Hippocampal formation (tissue), 2 donors: ENCODE measurements around the gene MYO15A.
A peak's percentile ranks its signal among the peaks of the same experiment; 100 is the strongest.

ENCODE experiments used
- DNase-seq, 2 donors: peaks; one replicate each; lab custom pipeline; 2025; lab: John Stamatoyannopoulos, UW

The MYO15A gene

DNA sequence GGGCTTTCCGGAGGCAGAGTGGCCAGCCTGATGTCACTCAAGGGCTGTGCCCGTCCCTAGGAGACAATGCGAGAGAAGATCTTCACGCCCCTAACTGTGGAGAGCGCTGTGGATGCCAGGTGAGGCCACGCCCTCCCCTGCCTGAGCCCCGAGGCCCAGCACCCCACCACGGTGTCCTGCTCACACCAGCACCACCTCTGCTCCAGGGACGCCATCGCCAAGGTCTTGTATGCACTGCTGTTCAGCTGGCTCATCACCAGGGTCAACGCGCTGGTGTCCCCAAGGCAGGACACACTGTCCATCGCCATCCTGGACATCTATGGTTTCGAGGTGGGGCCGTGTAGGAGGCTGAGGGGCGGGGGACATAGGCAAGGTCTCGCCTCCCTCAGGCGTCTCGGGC is 27.8 kb downstream of the MYO15A start:
- DNase-seq: no peak

DNA sequence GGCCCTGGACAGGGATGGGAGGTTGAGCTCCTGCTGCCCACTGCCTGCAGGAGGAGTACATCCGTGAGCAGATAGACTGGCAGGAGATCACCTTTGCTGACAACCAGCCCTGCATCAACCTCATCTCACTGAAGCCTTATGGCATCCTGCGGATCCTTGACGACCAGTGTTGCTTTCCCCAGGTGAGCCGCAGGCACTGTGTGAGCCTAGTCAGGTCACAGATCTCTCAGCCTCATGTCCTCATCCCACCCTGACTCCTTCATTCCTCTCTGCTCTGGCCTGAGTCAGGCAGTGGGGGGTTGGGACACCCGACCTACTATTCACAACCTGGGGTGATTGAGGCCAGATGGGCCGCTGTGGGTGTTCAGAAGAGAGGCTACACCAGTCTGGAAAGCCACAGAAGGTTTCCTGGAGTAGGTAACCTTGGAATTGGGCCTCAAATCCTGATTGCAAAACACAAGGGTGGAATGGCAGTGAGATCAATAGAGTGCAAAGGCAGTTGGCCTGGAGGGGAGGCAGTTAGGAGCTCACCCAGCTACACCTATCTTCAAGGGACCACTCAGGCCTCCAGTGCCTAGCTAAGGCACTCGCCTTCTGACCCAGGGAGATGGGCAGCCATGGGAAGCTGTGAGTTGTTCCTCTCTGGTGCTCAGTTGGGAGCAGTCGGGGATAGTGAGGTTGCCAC is 29.7 kb downstream of the MYO15A start:
- no peak for DNase-seq

DNA sequence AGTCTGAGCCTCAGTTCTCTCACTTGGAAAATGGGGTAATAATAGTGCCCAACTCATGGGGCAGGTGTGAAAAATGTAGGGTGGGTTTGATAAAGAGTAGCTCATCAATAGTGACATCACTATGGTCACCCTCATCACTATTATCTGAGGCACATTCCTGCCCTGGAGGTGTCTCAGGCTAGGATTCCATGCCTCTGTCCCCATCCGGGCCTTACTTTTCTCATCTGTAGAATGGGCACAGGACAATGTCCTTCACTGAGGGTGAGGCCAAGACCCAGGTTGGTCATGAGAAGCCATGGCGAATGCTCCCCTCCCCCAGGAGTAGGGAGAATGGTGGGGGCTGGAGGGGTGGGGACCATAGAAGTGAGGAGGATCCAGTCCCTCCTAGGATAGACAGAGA is 30.5 kb downstream of the MYO15A start:
- no peak for DNase-seq

DNA sequence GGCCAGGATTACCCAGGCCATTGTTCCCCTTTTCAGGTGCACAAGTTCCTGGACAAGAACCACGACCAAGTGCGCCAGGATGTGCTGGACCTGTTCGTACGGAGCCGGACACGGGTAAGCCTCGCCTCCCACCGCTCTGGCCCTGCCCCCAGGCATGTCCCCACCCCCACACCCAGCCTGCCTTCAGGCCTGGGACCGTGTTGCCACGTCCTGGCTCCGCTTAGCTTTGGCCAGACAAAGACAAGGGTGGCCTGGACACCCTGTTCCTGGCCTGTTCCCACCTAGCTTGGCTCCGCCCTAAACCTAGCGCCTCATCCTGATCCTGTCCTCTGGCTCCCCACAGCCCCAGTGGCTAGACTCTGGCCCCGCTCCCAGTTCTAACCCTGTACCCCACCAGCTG is 30.9 kb downstream of the MYO15A start:
- DNase-seq: no peak

DNA sequence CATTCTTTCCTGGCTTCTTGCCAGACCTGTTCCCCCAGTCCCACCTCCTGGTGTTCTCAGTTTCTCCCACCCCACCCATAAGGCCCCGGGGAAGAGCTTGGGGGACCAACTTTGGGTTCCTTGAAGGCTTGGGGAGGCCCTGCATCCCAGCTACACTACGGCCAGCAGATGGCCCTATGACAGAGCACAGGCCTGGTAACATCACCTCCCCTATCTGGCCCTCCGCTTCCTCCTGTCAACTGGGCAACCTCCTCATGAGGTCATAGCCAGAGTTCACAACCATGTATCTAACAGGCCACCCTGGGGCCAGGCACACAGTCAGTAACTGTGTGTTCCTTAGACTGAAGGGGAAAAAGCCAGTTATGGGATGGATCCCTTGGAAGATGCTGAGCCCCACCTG is 31.4 kb downstream of the MYO15A start:
- no peak for DNase-seq

DNA sequence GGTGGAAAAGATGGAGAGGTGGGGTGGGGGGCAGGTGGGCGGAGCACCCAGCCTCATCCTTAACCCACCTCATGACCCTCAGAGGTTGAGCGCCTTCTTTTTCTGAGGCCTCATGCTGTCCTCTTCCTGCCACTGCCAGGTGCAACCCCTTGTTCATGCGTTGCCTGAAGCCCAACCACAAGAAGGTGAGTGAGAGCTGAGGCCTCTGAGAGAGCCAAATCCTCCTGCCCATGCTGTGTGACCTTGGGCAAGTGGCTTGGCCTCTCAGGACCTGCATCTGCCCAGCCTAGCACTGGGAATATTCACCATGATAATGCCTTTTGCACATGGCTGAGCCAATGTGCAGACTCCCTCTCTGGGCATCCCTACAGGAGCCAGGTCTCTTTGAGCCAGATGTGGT is 32.1 kb downstream of the MYO15A start:
- DNase-seq: no peak

DNA sequence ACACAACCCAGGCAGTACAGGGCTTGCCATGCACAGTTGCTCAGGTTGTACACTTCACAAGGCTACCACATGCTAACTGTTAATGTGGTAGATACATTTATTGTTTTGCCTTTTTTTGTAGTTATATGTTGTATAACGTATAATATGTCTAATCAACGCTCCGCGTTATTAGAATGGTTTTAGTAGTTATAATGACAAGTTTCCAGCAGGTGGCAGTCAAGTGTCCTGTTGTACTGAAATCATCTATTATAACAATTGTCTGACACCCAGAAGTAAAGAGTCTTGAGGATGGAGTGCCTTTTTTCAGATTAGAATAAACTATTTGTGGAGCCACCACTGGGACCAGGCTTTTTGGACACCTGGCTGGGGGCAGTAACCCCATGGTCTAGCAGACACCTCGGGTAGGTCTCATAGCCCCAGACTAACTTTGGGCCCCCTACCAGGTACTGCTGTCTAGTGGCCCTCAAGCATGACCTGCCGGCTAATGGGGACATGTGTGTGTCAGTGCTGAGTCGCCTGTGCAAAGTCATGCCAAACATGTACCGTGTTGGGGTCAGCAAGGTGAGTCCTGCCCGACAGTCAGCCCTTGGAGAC is 32.8 kb downstream of the MYO15A start:
- DNase-seq: peak in 1 of 2 donors; percentile 59

DNA sequence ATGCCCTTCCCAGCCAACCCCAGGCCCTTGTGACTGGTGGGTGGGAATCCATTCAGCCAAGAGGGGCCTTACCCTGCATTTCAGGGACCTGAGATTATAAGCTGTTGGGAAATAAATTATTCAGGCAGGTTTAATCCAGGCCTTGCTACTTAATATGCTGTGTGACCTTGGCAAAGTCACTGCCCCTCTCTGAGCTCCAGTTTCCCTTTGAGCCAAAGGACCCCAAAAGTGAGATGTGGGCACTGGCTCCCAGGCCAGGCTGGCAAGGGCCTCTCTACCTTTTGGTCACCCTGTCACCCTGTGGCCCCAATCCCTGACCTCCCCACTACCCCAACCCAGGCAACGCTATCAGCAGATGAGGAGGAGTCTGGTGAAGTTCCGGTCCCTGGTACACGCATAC is 33.9 kb downstream of the MYO15A start:
- no peak for DNase-seq

DNA sequence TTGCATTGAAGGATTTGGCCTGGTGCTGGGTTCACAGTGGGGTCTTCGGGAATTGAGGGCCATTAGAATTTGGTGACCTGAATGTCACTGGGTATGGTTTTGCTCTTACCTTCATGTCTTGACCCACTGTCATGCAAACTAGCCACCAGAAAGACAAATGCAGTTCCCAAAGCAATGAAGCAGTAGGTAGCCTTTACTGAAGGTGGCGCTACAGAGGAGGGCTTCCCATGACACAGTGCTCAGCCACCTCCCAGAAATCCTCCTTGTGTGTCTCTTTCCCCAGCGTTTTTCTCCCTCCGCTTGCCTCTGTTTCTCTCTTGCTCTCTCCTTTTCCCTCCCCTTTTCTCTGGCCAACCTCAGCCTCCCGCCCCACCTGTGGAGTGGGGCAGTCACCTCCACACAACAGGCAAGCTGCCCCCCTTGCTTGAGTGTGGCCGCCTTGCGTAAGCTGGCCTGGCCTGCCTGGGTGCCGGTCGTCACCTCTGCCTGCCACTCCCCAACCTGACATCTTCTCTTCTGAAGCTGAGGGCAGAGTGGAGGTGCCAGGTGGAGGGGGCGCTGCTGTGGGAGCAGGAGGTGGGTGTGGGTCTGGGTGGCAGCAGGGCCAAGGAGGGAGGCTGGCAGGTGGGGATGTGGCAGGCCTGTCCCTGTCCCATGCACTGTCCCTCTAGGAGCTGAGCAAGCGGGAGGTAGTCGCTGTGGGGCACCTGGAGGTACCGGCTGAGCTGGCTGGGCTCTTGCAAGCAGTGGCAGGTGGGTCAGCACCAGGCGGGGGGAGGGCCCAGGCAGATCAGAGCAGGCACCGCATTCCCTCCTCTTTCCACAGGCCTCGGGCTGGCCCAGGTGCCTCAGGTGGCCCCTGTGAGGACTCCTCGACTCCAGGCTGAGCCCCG is 34.7 kb downstream of the MYO15A start:
- DNase-seq: no peak

DNA sequence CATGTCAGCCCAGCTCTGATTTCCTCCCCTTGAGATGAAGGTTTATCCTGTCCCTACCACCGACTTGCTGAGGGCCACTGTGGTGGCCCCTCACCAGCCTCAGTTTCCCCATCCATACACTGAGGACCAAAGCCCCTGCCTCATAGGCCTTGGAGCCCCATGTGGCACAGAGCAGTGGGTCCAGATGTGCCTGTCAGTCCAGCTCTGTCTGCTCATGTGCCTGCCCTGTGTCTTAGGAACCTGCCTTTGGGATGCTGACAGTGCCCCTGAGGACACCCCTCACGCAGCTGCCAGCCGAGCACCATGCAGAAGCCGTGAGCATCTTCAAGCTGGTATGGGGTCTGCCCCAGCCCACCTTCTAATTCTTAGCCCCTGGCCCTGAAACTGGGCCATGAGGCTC is 35.7 kb downstream of the MYO15A start:
- no peak for DNase-seq

DNA sequence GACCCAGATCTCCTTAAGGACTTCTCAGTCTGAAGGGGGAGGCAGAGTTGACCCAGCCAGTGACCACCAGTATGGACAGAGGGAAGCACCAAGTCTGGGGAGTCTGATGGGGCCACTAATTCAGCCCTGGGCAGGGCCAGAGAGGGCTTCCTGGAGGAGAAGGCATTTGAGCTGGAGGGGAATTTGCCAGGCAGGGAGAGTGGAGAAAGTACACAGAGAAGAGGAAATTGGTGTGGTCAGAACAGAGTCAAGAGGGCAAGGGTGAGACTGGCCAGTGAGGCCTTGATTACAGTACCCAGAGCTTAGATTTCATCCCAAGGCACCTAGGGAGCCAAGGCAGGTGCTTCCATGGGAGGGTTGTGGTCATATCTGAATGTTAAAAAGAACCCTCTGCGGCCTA is 36.3 kb downstream of the MYO15A start:
- DNase-seq: no peak

DNA sequence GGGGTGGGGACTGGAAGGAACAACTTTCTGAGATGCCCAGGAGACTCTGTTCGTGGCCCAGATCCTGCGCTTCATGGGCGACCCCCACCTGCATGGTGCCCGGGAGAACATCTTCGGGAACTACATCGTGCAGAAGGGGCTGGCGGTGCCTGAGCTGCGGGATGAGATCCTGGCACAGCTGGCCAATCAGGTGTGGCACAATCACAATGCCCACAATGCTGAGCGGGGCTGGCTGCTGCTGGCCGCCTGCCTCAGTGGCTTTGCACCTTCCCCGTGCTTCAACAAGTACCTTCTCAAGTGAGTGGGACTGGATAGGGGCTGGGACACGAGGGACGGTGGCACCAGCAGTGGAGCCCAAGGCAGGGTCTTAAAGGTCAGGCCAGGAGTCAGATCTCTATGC is 37.3 kb downstream of the MYO15A start:
- DNase-seq: no peak

DNA sequence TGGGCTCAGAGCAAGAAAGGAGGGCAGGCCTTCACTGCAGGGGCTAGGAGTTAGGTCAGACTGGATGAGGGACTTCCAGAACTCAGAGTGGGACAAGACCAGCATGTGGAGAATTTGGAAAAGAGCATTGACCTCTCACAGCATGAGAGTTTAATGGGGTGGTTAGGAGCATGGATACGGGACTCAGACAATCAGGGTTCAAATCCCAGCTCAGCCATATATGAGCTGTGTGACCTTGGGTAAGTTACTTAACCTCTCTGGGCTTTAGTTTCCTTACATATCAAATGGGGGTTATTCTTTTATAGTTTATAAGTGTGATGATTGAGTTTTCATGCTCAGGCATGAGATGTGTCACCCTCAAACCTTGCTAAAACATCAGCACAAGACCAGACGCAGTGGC is 37.7 kb downstream of the MYO15A start:
- no peak for DNase-seq

DNA sequence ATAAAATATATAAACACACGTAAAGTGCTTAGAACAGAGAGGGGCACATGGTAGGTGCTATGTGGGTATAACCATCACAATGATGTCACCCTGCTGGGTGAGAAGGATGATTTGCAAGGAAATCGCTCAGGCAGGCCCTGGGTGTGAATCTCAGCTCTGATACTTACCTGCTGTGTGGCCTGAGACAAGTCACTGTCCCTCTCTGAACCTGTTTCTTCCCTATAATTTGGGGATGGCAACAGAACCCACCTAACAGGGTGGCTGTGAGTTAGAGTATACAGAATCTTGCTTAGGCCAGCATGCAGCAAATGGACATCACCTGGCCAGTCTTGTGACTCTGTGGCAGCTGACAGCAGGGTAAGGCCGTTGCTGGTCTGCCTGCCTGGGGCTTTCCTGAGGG is 38.4 kb downstream of the MYO15A start:
- DNase-seq: no peak

DNA sequence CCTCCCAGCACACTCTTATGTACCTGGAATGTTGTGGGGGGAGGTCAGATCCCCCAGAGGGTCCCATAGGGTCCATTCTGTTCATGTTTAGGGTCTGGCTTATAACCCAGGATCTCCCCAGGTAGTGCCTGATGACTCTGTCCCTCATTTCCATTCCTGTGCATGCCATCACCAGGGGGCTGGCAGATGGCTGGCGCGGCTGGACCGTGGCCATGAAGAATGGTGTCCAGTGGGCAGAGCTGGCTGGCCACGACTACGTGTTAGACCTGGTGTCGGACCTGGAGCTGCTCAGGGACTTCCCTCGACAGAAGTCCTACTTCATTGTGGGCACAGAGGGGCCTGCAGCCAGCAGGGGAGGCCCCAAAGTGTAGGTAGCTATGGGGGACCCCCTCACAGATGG is 40.0 kb downstream of the MYO15A start:
- no peak for DNase-seq

DNA sequence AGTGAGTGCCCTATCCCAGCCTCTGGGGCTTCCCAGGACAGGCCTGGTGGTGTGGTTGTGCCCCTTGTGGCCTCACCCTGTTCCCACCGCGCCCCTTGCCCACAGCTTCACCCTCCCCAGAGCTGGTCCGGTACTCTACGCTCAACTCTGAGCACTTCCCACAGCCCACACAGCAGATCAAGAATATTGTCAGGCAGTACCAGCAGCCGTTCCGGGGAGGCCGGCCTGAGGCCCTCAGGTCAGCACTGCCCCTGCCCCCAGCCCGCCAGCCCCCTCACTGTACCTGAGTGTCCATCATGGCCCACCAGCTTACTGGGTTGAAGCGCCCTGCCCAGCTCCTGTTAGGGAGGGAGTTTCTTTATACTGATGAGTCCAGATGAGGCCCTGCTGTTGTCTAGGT is 42.7 kb downstream of the MYO15A start:
- DNase-seq: no peak

DNA sequence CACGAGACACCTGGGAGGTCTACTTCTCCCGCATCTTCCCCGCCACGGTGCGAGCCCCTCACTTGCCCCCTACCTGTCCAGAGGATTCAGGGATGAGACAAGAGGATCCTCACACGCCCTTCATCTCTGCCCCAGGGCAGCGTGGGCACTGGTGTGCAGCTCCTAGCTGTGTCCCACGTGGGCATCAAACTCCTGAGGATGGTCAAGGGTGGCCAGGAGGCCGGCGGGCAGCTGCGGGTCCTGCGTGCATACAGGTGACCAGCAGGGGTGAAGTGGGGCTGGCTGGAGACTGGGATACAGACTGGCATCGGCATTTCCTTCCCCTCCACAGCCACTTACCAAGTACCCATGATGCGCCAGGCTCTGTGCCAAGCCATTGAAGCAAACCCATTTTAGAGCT is 46.6 kb downstream of the MYO15A start:
- no peak for DNase-seq

DNA sequence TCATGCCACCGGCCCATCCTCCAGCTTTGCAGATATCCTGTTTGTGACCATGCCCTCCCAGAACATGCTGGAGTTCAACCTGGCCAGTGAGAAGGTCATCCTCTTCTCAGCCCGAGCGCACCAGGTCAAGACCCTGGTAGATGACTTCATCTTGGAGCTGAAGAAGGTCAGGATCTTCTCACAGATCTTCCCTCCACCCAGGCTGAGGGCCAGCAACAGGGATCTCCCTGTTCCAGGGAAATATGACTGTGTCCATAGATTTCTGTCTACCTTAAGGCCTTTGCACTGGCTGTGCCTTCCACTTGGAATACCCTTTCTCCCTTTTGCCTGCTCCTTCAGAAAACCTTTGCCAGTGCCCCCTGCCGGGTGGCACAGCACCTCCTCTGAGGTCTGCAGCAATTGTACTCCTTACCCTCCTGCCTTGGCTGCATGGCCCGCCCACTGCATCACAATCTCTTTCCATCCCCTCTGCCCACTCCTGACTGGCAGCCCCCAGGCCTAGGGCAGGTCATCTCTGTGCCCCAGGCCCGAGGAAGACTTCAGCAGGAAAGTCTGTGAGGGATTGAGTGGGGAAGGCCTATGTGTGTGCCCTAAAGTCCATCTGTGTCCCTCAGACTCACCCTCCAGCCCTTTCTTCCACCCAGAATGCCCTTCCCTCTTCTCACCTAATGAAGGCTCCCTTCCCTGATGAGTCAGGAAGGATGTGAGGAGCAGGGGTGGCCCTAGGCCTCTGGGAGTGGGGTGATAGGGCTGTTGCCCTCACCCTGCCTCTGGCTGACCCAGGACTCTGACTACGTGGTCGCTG is 47.8 kb downstream of the MYO15A start:
- DNase-seq: no peak

DNA sequence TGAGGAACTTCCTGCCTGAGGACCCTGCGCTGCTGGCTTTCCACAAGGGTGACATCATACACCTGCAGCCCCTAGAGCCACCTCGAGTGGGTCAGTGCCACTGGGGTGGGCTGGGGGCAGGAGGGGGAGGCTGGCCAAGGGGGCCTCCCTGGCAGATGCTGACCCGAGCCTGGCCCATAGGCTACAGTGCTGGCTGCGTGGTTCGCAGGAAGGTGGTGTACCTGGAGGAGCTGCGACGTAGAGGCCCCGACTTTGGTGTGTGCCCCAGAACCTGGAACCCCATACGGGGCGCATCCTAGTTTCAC is 48.4 kb downstream of the MYO15A start:
- no peak for DNase-seq

DNA sequence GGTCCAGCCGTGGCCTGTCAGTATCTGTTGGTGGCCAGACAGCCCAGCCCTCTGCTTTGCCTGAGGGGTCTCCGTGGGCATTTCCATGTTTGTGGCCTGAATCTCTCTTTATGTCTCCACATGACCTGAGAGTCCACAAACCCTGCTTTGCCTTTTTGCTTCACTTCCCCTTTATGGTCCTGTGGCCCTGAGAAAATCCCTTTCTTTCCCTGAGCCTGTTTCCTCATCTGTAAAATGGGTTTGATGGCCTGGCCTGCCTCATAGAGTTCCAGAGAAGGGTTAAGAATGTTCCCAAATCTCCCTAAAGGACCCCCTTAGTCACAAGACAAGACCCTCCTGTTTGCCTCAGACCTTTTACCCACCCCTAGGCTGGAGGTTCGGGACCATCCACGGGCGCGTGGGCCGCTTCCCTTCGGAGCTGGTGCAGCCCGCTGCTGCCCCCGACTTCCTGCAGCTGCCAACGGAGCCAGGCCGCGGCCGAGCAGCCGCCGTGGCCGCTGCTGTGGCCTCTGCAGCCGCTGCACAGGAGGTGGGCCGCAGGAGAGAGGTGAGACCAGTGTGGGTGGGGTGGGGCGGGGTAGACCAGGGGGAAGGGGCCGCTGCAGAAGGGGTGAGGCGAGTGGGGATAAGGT is 48.9 kb downstream of the MYO15A start:
- DNase-seq: no peak

DNA sequence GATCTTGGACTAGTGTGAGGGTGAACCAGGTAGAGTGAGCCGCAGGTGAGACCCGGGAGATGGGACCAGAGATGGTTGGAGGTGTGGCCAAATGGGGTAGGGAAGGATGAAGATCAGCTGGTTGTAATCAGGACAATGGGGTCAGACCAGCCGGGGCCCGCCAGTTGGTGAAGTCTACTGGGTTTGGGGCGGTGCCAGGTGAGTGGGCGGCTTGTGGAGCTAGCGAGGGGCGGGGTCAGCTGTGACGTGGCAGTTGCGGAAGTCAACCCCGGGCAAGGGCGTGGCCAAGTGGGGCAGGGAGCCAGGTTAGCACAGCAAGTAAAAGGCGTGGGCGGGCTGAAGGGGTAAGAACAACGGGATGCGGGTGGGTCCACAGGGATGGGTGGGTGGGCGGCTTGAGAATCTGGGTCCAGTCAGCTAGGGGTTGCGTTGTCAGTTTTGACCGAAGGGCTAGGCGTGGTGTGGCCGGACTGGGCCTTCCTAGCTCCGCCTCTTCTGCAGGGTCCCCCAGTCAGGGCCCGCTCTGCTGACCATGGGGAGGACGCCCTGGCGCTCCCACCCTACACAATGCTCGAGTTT is 49.6 kb downstream of the MYO15A start:
- peak in 1 of 2 donors; percentile 47 for DNase-seq
